Measurements from ENCODE around the gene NEK6. TPM values are rescaled to one million over a fixed set of nuclear protein-coding genes. Genes with fewer than 3 reads are reported as not detected.
A peak's percentile ranks its signal among the peaks of the same experiment; 100 is the strongest.

NEK6 gene
- total RNA-seq, 6 donors from 2014 or later = 33.8 to 144 (median 59.7) TPM

- 87 to 88% methylated on average over 4 to 6 of the region's 6 CpGs for WGBS, 2 donors
These were observed 42.3 kb upstream of the NEK6 start for GRCh38 chr9:124215368-124215910.

DNA sequence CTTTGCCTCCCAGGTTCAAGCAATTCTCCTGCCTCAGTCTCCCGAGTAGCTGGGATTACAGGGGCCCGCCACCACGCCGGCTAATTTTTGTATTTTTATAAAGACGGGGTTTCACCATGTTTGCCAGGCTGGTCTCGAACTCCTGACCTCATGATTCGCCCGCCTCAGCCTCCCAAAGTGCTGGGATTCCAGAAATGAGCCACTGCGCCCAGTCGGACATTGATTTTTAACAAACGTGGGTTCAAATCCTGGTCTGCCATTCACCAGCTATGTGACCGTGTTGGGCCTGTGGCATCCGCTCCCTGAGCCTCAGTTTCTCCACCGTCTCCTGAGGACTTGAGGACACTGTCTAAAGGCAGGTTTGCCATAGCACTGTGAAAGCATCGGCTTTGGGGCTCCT, 41.8 kb upstream of the NEK6 start:
- DNase-seq (no peak), ATAC-seq (ENCODE audit: low FRiP score in 2 of 2) (no peak)
- no peaks in the 10 kb centered on the region for H3K9me3 ChIP-seq
- WGBS, 2 donors = 93 to 94% methylated on average over 15 of the region's 15 CpGs
- TF ChIP-seq EP300 (IDR thresholded peaks at IDR 0.05) (no peak), POLR2AphosphoS5 (IDR thresholded peaks at IDR 0.05) (no peak), POLR2A (IDR thresholded peaks at IDR 0.05) (no peak), CTCF (IDR thresholded peaks at IDR 0.05) (no peak)
- H3K27ac ChIP-seq = peak overlapping the region; percentile 72 to 86 (median 83)
- H3K36me3 ChIP-seq = no peaks in the 10 kb centered on the region
- H3K4me1 ChIP-seq = peaks cover 56 to 73% (median 70%) of the 10 kb centered on the region in 4 donors
- no peaks in the 10 kb centered on the region for H3K27me3 ChIP-seq
- H3K4me3 ChIP-seq = no peak overlapping the region

More at GRCh38 chr9:124215368-124215910, 42.3 kb upstream of the NEK6 start:
- TF ChIP-seq POLR2AphosphoS5 (IDR thresholded peaks at IDR 0.05) (no peak), POLR2A (IDR thresholded peaks at IDR 0.05) (no peak), EP300 (IDR thresholded peaks at IDR 0.05) (no peak), CTCF (IDR thresholded peaks at IDR 0.05) (no peak)
- no peaks in the 10 kb centered on the region for H3K9me3 ChIP-seq
- no peak overlapping the region for H3K4me3 ChIP-seq
- DNase-seq (no peak), ATAC-seq (ENCODE audit: low FRiP score in 2 of 2) (no peak)
- no peaks in the 10 kb centered on the region for H3K27me3 ChIP-seq
- peak overlapping the region in 1 of 4 donors; percentile 11 for H3K27ac ChIP-seq
- no peaks in the 10 kb centered on the region for H3K36me3 ChIP-seq
- peaks cover 50 to 68% (median 65%) of the 10 kb centered on the region in 4 donors for H3K4me1 ChIP-seq

- Histone ChIP-seq H3K4me1 (peaks cover 62 to 80% (median 76%) of the 10 kb centered on the region in 4 donors), H3K27me3 (no peaks in the 10 kb centered on the region), H3K36me3 (no peaks in the 10 kb centered on the region), H3K9me3 (no peaks in the 10 kb centered on the region), H3K4me3 (no peak overlapping the region), H3K27ac (peak overlapping the region; percentile 72 to 86 (median 83))
- DNase-seq (peak; percentile 37 to 63), ATAC-seq (ENCODE audit: low FRiP score in 2 of 2) (peak; percentile 38 to 50)
- TF ChIP-seq EP300 (IDR thresholded peaks at IDR 0.05) = no peak
- no peak for TF ChIP-seq POLR2A (IDR thresholded peaks at IDR 0.05)
- TF ChIP-seq CTCF (IDR thresholded peaks at IDR 0.05) = no peak
- no peak for TF ChIP-seq POLR2AphosphoS5 (IDR thresholded peaks at IDR 0.05)
- WGBS, 2 donors = 46 to 64% methylated on average over 4 to 9 of the region's 9 CpGs
These were observed 41.1 kb upstream of the NEK6 start for GRCh38 chr9:124216474-124217176.

DNA sequence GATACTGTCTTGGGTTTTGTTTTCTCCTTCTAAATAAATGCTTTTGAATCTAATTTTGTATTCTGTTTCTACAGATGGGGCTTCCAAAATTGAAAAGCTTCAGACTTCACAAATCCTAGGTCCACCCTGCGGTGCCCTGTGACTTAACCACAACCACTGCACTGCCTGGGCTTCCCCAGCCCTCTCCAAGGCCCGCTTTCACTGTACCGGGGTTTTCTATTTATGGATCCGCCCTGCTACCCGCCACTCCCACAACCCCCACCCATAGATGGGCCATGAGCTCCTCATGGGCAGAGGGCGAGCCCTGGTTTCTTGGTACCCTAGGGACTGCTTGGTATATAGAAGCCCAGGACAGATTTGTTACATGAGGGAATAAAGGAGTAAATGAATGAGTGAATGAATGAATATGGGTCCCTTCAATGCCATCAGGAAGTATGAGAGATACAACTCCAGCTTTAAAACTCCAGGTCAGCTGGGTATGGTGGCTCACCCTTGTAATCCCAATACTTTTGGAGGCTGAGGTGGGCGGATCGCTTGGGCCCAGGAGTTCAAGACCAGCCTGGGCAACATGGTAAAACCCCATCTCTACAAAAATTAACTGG, 39.8 kb upstream of the NEK6 start:
- Histone ChIP-seq H3K9me3 (no peaks in the 10 kb centered on the region), H3K27ac (peak overlapping the region; percentile 72 to 86 (median 83)), H3K4me3 (no peak overlapping the region), H3K4me1 (peaks cover 69 to 93% (median 87%) of the 10 kb centered on the region in 4 donors), H3K27me3 (no peaks in the 10 kb centered on the region), H3K36me3 (no peaks in the 10 kb centered on the region)
- TF ChIP-seq CTCF (IDR thresholded peaks at IDR 0.05) (no peak), POLR2AphosphoS5 (IDR thresholded peaks at IDR 0.05) (no peak), EP300 (IDR thresholded peaks at IDR 0.05) (no peak), POLR2A (IDR thresholded peaks at IDR 0.05) (no peak)
- ATAC-seq (ENCODE audit: low FRiP score in 2 of 2) (no peak), DNase-seq (peak in 1 of 2 donors; percentile 59)
- 57 to 82% methylated on average over 8 of the region's 8 CpGs for WGBS, 2 donors

Measured in upper lobe of left lung (tissue), 6 donors.